Heart right ventricle (tissue), 16 donors: Measurements from ENCODE around the gene CD99. TPM values are rescaled to one million over a fixed set of nuclear protein-coding genes. Genes with fewer than 3 reads are reported as not detected.
"Not testable (repeated sequence)": the region's sequence is repeated elsewhere in the genome, so short reads cannot be mapped to it uniquely, and the experiment has no call there.

ENCODE experiments used
- ATAC-seq, 8 donors: fragments of 200-7000 bp; cut with Tn5 transposase; one replicate each; pipeline ENCODE4 v1.9.1; 2020; ENCODE audit warnings: mild to moderate bottlenecking in 8 of 8, moderate library complexity in 8 of 8, moderate number of reproducible peaks in 1 of 8
- DNase-seq, 2 donors: peaks; one replicate each; pipeline ENCODE4 v3.0.0-alpha.2; 2020
- H3K27ac ChIP-seq, 10 donors: fragments of 200-600 bp; sonication (generic) in 2 of 10; one replicate each; pipeline versions ENCODE4 v1.5.0 to v1.8.0; 2020 to 2022; ENCODE audit warnings: mild to moderate bottlenecking in 3 of 10
- H3K27me3 ChIP-seq, 7 donors: fragments of 200-600 bp; one replicate each; pipeline ENCODE4 v1.8.0; 2021 to 2022; ENCODE audit warnings: mild to moderate bottlenecking in 2 of 7
- H3K36me3 ChIP-seq, 9 donors: fragments of 200-600 bp; sonication (generic) in 1 of 9; one replicate each; pipeline versions ENCODE4 v1.5.0 to v1.8.0; 2020 to 2022; ENCODE audit warnings: mild to moderate bottlenecking in 2 of 9
- H3K4me1 ChIP-seq, 9 donors: fragments of 200-600 bp; sonication (generic) in 1 of 9; one replicate each; pipeline versions ENCODE4 v1.5.0 to v1.8.0; 2020 to 2022; ENCODE audit warnings: mild to moderate bottlenecking in 4 of 9
- H3K4me3 ChIP-seq, 10 donors: fragments of 200-600 bp; sonication (generic) in 2 of 10; one replicate each; pipeline versions ENCODE4 v1.5.0 to v1.8.0; 2020 to 2022; ENCODE audit warnings: mild to moderate bottlenecking in 7 of 10, moderate library complexity in 2 of 10
- H3K9me3 ChIP-seq, 11 donors: fragments of 200-600 bp in 10 of 11; sonication (generic) in 2 of 11; one replicate each; pipeline versions ENCODE4 v1.5.0 to v1.8.0; 2013 to 2022; ENCODE audit warnings: mild to moderate bottlenecking in 2 of 11, control low read depth in 1 of 11, moderate library complexity in 1 of 11
- WGBS, 2 donors: extraction: QIAGEN DNeasy Blood & Tissue Kit; methylation state at CpG; one replicate each; pipeline ENCODE4 v1.1.7; 2013; ENCODE audit warnings: inconsistent platforms in 1 of 2; 5-methylcytosine and 5-hydroxymethylcytosine counted together
- intact Hi-C, 10 donors: fragments of 100-400 bp; cut with DNase I; formaldehyde crosslinking; loops; one replicate each; pipeline versions ENCODE4 v1.11.1 to v1.14.2; 2022
- polyA plus RNA-seq, 2 donors: library from polyadenylated mRNA; stranded (reverse); fragments of 200-250 nt; gene quantifications; one replicate each; pipeline ENCODE4 v1.2.3, GENCODE V29; 2013
- total RNA-seq, 10 donors: library from RNA; stranded (reverse); fragmentation: NEBNext Ultra II Directional in 3 of 10; extraction: Animal tissue kit (Norgen Biotek cat#: 25700) in 3 of 10; gene quantifications; one replicate each; pipeline versions ENCODE4 v1.2.1 to v1.2.4, GENCODE V29; 2021 to 2023
- TF ChIP-seq, protein P1 (sequence below), 9 donors: fragments of 200-600 bp; sonication (generic) in 2 of 9; IDR thresholded peaks; one replicate each; pipeline versions ENCODE4 v1.5.0 to v1.8.0; 2021 to 2022; ENCODE audit warnings: antibody characterized with exemption in 9 of 9, mild to moderate bottlenecking in 5 of 9, moderate library complexity in 1 of 9
- donor health status: Arrhythmogenic right ventricular cardiomyopathy.
- donor health status: ischemic (EF 13 %, LVEDD 7.1; RV severe dilation, severe dysfunction).
- donor health status: healthy with polysubstance abuse.
- donor health status: DM: no; HTN: yes; CAD: no.
- donor health status: DM: no; HTN: no; CAD: no.
- donor health status: ischemic (EF 25% LVEDD 6.9; RV normal size, moderate dysfunction).
- donor health status: ischemic (EF 25% LVEDD 5.7; RV mildly dilated, moderate dysfunction).
- donor health status: healthy.
- donor health status: DM: yes; HTN: yes; CAD: no.
- donor health status: Ischemic cardiomyopathy.
- donor health status: ischemic (EF 35%, LVEDD 5.7; RV mildly dilated, moderate dysfunction).
- donor health status: nonischemic (EF 11% LVEDD 7.7; RV severe dilation, severe dysfunction).
- donor health status: DM: yes; HTN: yes; CAD: no.
- donor health status: PGD.
- donor health status: ischemic (EF 29% LVEDD 5.4; RV normal size, mild dysfunction).
- donor health status: nonischemic (EF 23%, LVEDD 6.1; RV moderate dilation, normal function).

Gene CD99
- total and polyA plus RNA-seq, 12 donors = 202 to 419 (median 261) TPM

DNA sequence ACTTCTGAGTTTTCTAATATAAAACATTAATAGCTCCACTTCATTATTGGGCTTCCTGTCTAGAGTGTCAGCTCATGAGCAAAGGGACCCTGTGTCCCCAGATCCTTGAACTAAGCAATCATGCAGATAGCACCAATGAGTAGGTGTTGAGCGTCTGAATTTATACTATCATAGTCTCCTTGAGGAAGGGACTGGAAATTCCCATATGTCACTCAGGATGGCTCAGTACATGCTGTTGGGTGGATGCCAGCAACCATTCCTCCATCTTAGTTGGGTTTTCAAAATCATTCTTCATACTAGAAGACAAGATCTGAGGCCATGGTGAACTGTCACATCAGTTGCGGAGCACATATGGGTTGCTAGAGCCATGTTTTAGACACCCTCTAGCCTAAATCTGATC is 27.7 kb downstream of the CD99 start:
- no peak for DNase-seq
- no peaks in the 10 kb centered on the region for H3K9me3 ChIP-seq
- H3K4me3 ChIP-seq = no peak overlapping the region
- H3K27me3 ChIP-seq = no peaks in the 10 kb centered on the region
- H3K27ac ChIP-seq = no peak overlapping the region
- intact Hi-C loops = no loop called here
- TF ChIP-seq, protein P1, sequence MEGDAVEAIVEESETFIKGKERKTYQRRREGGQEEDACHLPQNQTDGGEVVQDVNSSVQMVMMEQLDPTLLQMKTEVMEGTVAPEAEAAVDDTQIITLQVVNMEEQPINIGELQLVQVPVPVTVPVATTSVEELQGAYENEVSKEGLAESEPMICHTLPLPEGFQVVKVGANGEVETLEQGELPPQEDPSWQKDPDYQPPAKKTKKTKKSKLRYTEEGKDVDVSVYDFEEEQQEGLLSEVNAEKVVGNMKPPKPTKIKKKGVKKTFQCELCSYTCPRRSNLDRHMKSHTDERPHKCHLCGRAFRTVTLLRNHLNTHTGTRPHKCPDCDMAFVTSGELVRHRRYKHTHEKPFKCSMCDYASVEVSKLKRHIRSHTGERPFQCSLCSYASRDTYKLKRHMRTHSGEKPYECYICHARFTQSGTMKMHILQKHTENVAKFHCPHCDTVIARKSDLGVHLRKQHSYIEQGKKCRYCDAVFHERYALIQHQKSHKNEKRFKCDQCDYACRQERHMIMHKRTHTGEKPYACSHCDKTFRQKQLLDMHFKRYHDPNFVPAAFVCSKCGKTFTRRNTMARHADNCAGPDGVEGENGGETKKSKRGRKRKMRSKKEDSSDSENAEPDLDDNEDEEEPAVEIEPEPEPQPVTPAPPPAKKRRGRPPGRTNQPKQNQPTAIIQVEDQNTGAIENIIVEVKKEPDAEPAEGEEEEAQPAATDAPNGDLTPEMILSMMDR (IDR thresholded peaks at IDR 0.05) = no peak
- peaks cover 0 to 14% (median 3%) of the 10 kb centered on the region in 9 donors for H3K4me1 ChIP-seq
- peaks cover 0 to 96% (median 56%) of the 10 kb centered on the region in 9 donors for H3K36me3 ChIP-seq
- ATAC-seq = no peak
- 89 to 97% methylated on average over 2 of the region's 2 CpGs for WGBS, 2 donors

DNA sequence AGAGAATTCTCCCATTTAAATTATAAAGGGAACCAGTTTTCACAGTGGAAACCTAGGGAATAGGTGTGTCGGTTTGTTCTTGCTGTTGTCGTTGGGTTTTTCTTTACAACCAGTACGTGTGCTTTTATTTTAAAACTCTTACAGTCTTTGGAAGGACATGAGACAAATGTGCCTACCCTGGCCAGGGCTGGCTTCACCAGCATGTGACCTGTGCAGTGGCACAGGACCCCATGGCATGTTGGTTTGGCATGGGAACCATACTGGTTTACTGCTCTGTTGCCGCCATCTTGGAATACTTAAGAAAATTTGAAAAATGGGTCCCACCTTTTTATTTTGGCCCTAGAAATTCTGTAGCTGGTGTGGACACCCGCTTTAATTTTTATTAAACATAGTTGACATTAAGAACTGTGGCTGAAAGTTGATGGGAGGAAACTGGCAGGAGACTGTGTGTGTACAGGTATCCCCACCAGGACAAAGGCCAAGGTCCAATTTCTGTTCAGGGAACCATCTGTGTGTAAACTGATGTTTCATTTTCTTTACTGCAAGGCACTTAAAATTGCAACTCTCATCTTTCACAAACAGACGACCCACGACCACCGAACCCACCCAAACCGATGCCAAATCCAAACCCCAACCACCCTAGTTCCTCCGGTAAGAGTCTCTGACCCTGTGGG is 28.8 kb downstream of the CD99 start:
- Histone ChIP-seq H3K27ac (no peak overlapping the region), H3K4me3 (no peak overlapping the region), H3K27me3 (no peaks in the 10 kb centered on the region), H3K4me1 (peaks cover 0 to 8% (median 0%) of the 10 kb centered on the region in 9 donors), H3K36me3 (peaks cover 0 to 100% (median 66%) of the 10 kb centered on the region in 9 donors), H3K9me3 (no peaks in the 10 kb centered on the region)
- intact Hi-C loops = no loop called here
- ATAC-seq (no peak), DNase-seq (no peak)
- WGBS, 2 donors = 97 to 98% methylated on average over 10 of the region's 10 CpGs
- TF ChIP-seq, protein P1 (IDR thresholded peaks at IDR 0.05) = no peak

DNA sequence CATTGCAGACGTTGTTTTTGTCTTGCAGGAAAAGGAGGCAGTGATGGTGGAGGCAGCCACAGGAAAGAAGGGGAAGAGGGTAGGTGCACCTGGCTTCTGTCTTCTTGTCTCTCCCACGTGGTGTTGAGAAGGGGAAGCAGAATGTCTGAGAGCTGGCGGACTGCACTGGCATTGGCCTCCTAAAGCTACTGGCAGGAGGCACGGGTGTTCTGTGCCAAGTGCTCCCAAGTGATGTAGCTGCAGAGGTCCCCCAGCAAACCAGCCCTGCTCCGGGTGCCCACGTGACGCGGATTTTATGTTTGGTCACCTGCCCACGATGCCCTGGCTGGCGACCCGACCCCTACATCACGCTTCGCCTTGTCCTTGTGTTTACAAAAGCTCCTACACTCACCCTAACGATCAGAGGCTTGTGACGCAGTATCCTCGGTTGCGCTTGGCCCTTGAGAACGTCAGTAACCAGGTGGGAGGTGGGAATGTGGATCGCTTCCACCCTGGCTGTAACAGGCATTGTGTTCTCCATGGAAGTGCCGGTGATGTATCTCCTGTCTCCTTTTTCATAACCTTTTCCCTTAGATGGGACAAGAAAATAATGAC is 32.3 kb downstream of the CD99 start:
- WGBS, 2 donors = 73 to 75% methylated on average over 20 of the region's 20 CpGs
- H3K27ac ChIP-seq = peak overlapping the region in 1 of 10 donors; percentile 3
- TF ChIP-seq, protein P1 (IDR thresholded peaks at IDR 0.05) = no peak
- H3K9me3 ChIP-seq = no peaks in the 10 kb centered on the region
- peak; percentile 24 to 46 for DNase-seq
- peak; percentile 47 to 94 (median 82) for ATAC-seq
- intact Hi-C loops = no loop called here
- no peak overlapping the region for H3K4me3 ChIP-seq
- H3K36me3 ChIP-seq = peaks cover 0 to 100% (median 85%) of the 10 kb centered on the region in 9 donors
- H3K4me1 ChIP-seq = peaks cover 0 to 8% (median 0%) of the 10 kb centered on the region in 9 donors
- no peaks in the 10 kb centered on the region for H3K27me3 ChIP-seq

DNA sequence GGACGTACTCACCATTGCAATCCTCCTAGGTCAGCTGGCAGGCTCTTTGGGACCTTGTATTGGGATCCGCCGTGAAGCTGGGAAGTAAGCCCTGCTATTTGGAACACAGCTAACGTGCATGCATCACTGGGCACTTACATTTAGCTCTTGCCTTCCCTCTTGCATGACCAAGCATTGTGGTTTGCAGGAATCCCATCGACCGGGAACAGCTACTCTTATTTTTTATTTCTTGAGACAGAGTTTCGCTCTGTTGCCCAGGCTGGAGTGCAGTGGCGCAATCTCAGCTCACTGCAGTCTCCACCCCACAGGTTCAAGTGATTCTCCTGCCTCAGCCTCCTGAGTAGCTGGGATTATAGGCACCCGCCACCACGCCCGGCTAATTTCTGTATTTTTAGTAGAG is 36.2 kb downstream of the CD99 start:
- H3K9me3 ChIP-seq, DNase-seq, H3K27ac ChIP-seq, ATAC-seq, H3K4me3 ChIP-seq, intact Hi-C loops, H3K4me1 ChIP-seq, H3K27me3 ChIP-seq: not testable (repeated sequence)
- peaks cover 5 to 100% (median 78%) of the 10 kb centered on the region in 9 donors for H3K36me3 ChIP-seq
- WGBS, 2 donors = 92 to 95% methylated on average over 11 of the region's 11 CpGs

DNA sequence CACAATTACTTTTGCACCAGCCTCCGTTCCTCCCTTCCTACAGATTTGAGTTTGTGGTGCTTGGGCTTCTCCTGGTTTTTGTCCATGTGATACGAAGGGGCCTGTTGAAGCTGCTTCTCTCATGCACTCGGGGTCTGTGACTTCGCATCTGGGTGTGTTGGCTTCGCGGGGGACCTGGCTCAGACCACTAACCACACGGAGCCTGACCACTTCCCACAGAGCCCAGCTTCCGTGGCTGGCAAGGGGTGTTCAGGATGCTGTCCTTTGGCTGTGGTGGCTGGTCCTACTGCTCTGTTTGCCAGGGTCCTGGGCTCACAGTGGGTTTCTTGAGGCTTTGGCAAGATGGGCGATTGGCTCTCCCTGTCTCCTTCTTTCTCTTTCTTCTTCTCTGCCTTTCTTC is 41.0 kb downstream of the CD99 start:
- H3K9me3 ChIP-seq = no peaks in the 10 kb centered on the region
- WGBS, 2 donors = 84 to 89% methylated on average over 9 of the region's 9 CpGs
- intact Hi-C loops = no loop called here
- DNase-seq = no peak
- no peaks in the 10 kb centered on the region for H3K4me1 ChIP-seq
- no peak overlapping the region for H3K27ac ChIP-seq
- H3K36me3 ChIP-seq = peaks cover 2 to 99% (median 54%) of the 10 kb centered on the region in 9 donors
- H3K27me3 ChIP-seq = no peaks in the 10 kb centered on the region
- TF ChIP-seq, protein P1 (IDR thresholded peaks at IDR 0.05) = no peak
- H3K4me3 ChIP-seq = no peak overlapping the region
- peak in 1 of 8 donors; percentile 22 for ATAC-seq
